ENCODE data around the gene SORCS2. TPM values are rescaled to one million over a fixed set of nuclear protein-coding genes. Genes with fewer than 3 reads are reported as not detected.

The SORCS2 gene
- total and polyA plus RNA-seq, 2 of the 13 experiments (the other 11 are each of a cell fraction or from before 2014, with no cell fraction given): 0.82 to 1.0 TPM

DNA sequence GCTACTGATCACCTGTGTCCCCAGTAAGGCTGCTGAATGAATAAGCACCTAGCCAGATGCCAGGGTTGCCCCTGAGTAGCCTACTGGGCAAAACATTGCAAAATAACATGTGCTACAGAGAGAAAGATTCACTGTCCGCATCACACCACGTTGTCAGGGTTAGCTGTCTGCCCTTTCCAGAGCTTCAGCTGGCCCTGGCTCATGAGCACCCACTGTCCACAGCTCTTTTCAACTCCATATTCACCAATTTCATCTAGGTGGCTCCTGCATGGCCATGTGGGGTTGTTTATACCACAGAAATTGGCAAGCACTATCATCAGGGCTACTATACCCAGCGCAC is 470.1 kb downstream of the SORCS2 start:
- Histone ChIP-seq H3K79me2 (ENCODE audit: insufficient read depth, low read length) (no peaks in the 10 kb centered on the region), H3K4me1 (ENCODE audit: insufficient read depth, low read length) (peaks cover 30% of the 10 kb centered on the region), H3K4me3 (replicated peaks in 1 of 3; ENCODE audit: insufficient read depth in 1 of 3, low read depth in 2 of 3, low read length in 3 of 3) (no peak overlapping the region), H3K9me3 (ENCODE audit: low read length) (no peaks in the 10 kb centered on the region), H3K4me2 (ENCODE audit: low read depth, low read length) (no peak overlapping the region), H3K27ac (ENCODE audit: extremely low read length, insufficient read depth, low read length) (no peak overlapping the region), H3K36me3 (replicated peaks in 1 of 2; ENCODE audit: control insufficient read depth in 1 of 2, insufficient read depth in 2 of 2, low read length in 2 of 2) (no peaks in the 10 kb centered on the region), H3K27me3 (ENCODE audit: control insufficient read depth in 1 of 2, insufficient read depth in 2 of 2, low read length in 2 of 2) (no peaks in the 10 kb centered on the region), H3K9ac (ENCODE audit: insufficient read depth, low read depth, low read length) (no peak overlapping the region), H4K20me1 (ENCODE audit: insufficient read depth, low read length) (no peaks in the 10 kb centered on the region), H2AFZ (ENCODE audit: low read length) (no peak overlapping the region)
- no peak for DNase-seq (ENCODE audit: low spot score)
- no peak for TF ChIP-seq SNAPC2 (CRISPR knock-in tag; IDR thresholded peaks at IDR 0.05)
- TF ChIP-seq, protein P1, sequence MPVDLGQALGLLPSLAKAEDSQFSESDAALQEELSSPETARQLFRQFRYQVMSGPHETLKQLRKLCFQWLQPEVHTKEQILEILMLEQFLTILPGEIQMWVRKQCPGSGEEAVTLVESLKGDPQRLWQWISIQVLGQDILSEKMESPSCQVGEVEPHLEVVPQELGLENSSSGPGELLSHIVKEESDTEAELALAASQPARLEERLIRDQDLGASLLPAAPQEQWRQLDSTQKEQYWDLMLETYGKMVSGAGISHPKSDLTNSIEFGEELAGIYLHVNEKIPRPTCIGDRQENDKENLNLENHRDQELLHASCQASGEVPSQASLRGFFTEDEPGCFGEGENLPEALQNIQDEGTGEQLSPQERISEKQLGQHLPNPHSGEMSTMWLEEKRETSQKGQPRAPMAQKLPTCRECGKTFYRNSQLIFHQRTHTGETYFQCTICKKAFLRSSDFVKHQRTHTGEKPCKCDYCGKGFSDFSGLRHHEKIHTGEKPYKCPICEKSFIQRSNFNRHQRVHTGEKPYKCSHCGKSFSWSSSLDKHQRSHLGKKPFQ (CRISPR knock-in tag; IDR thresholded peaks at IDR 0.05; ENCODE audit: insufficient replicate concordance): no peak
- no peak for TF ChIP-seq NPAS2 (CRISPR knock-in tag; IDR thresholded peaks at IDR 0.05; ENCODE audit: borderline replicate concordance)
- TF ChIP-seq, protein P2, sequence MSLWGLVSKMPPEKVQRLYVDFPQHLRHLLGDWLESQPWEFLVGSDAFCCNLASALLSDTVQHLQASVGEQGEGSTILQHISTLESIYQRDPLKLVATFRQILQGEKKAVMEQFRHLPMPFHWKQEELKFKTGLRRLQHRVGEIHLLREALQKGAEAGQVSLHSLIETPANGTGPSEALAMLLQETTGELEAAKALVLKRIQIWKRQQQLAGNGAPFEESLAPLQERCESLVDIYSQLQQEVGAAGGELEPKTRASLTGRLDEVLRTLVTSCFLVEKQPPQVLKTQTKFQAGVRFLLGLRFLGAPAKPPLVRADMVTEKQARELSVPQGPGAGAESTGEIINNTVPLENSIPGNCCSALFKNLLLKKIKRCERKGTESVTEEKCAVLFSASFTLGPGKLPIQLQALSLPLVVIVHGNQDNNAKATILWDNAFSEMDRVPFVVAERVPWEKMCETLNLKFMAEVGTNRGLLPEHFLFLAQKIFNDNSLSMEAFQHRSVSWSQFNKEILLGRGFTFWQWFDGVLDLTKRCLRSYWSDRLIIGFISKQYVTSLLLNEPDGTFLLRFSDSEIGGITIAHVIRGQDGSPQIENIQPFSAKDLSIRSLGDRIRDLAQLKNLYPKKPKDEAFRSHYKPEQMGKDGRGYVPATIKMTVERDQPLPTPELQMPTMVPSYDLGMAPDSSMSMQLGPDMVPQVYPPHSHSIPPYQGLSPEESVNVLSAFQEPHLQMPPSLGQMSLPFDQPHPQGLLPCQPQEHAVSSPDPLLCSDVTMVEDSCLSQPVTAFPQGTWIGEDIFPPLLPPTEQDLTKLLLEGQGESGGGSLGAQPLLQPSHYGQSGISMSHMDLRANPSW (CRISPR knock-in tag; IDR thresholded peaks at IDR 0.05; ENCODE audit: borderline replicate concordance): no peak
- no peak for TF ChIP-seq NFKB2 (CRISPR knock-in tag; IDR thresholded peaks at IDR 0.05; ENCODE audit: borderline replicate concordance)
- no peak for TF ChIP-seq BRCA1 (CRISPR knock-in tag; IDR thresholded peaks at IDR 0.05)
- TF ChIP-seq, protein P3, sequence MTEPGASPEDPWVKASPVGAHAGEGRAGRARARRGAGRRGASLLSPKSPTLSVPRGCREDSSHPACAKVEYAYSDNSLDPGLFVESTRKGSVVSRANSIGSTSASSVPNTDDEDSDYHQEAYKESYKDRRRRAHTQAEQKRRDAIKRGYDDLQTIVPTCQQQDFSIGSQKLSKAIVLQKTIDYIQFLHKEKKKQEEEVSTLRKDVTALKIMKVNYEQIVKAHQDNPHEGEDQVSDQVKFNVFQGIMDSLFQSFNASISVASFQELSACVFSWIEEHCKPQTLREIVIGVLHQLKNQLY (CRISPR knock-in tag; IDR thresholded peaks at IDR 0.05): no peak
- TF ChIP-seq, protein P4, sequence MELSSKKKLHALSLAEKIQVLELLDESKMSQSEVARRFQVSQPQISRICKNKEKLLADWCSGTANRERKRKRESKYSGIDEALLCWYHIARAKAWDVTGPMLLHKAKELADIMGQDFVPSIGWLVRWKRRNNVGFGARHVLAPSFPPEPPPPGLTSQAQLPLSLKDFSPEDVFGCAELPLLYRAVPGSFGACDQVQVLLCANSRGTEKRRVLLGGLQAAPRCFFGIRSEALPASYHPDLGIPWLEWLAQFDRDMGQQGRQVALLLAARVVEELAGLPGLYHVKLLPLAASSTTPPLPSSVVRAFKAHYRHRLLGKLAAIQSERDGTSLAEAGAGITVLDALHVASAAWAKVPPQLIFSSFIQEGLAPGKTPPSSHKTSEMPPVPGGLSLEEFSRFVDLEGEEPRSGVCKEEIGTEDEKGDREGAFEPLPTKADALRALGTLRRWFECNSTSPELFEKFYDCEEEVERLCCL (CRISPR knock-in tag; IDR thresholded peaks at IDR 0.05; ENCODE audit: borderline replicate concordance): no peak
- no peak for TF ChIP-seq SRY (CRISPR knock-in tag; IDR thresholded peaks at IDR 0.05)
- no peak for TF ChIP-seq ATF7 (IDR thresholded peaks at IDR 0.05)
- no peak for TF ChIP-seq ATF7 (CRISPR knock-in tag; IDR thresholded peaks at IDR 0.05)
- TF ChIP-seq, protein P5, sequence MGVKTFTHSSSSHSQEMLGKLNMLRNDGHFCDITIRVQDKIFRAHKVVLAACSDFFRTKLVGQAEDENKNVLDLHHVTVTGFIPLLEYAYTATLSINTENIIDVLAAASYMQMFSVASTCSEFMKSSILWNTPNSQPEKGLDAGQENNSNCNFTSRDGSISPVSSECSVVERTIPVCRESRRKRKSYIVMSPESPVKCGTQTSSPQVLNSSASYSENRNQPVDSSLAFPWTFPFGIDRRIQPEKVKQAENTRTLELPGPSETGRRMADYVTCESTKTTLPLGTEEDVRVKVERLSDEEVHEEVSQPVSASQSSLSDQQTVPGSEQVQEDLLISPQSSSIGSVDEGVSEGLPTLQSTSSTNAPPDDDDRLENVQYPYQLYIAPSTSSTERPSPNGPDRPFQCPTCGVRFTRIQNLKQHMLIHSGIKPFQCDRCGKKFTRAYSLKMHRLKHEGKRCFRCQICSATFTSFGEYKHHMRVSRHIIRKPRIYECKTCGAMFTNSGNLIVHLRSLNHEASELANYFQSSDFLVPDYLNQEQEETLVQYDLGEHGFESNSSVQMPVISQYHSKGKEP (CRISPR knock-in tag; IDR thresholded peaks at IDR 0.05): no peak
- TF ChIP-seq CHCHD3 (CRISPR knock-in tag; IDR thresholded peaks at IDR 0.05): no peak
- TF ChIP-seq, protein P6, sequence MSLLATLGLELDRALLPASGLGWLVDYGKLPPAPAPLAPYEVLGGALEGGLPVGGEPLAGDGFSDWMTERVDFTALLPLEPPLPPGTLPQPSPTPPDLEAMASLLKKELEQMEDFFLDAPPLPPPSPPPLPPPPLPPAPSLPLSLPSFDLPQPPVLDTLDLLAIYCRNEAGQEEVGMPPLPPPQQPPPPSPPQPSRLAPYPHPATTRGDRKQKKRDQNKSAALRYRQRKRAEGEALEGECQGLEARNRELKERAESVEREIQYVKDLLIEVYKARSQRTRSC (CRISPR knock-in tag; IDR thresholded peaks at IDR 0.05; ENCODE audit: low read depth): no peak
- TF ChIP-seq ZBTB8A (CRISPR knock-in tag; IDR thresholded peaks at IDR 0.05; ENCODE audit: borderline replicate concordance, low read depth): no peak
- TF ChIP-seq ZBTB21 (CRISPR knock-in tag; IDR thresholded peaks at IDR 0.05): no peak
- POLR2A ChIA-PET: interaction anchor here (1.9 kb wide), 1 partner anchor 11 kb away, joined by 5 read pairs; no protein-coding TSS in a partner anchor
- no TSS peak for BruUV-seq (replicated peaks)
- WGBS (ENCODE audit: low lambda C conversion rate): 84% methylated on average over 3 of the region's 3 CpGs
- no peak for ATAC-seq
- no peak for FAIRE-seq
- intact Hi-C loops (cut with micrococcal nuclease; ENCODE audit: unreplicated experiment) (no loop called here), in situ Hi-C loops (cut with HindIII; ENCODE audit: extremely low pct_ligation_motif_present, low pct_unique_long_range_greater_than_20kb) (no loop called here)
- CTCF ChIA-PET (ENCODE audit: low intra/inter-chr PET ratio, low total read pairs): no interaction called here
